SHP77 treated with DMSO at 0.1 percent for 48 hours (cell line): ENCODE results near the gene HDAC4.

Experiments used
- DNase-seq: peaks from one replicate; lab custom pipeline; 2025; lab: John Stamatoyannopoulos, UW

Gene HDAC4

DNA sequence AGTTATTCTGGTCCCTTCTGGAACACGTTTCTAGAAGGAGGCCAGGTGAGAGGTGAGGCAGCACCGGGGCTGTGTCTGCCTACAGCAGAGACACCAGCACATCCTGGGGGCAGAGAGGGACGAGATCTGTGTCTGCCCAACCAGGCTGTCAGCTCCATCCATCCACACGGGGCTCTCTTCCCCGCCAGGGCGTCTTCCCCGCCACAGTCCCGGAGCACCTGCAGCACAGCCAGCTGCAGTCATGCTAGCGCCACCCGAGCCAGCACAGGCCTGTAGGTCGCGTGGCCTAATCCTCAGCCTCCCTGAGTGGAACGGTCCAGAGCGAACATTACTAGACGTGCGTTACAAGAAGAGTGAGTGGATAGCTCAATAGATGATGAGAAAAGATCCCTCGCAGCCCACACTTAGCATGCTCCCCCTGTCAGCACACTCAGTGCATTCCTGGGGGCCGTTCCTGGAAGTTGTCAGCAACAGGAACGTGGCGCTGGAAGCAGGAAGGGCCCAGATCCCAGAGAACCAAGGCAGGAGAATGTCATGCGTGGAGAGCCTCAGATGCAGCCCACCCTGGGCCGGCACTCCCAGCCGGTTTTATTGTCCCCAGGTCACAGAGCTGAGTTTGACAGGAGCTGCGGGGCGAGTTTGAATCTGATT, 374.0 kb downstream of the HDAC4 start:
- no peak for DNase-seq

DNA sequence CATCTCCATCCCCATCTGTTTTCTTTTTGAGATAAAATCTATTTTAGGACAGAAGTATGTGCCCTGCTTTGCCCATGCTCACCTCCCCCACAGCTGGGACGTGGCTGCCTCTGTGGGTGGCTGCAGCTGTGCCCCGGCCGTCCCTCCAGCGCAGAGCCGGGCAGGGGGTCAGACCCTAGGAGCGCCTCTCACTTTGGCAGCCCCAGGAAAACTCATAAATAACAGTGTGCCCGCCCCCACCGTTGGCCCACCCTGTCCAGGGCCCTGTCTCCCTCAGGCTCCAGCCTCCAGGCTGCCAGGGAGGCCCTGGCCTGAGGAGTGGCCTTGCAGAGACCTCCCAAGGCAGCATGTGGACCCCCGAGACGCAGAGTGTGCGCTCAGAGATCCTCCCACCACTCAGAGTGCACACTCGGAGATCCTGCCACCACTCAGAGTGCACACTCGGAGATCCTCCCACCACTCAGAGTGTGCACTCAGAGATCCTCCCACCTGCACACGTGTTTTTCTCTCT, 374.8 kb downstream of the HDAC4 start:
- DNase-seq, result no peak

DNA sequence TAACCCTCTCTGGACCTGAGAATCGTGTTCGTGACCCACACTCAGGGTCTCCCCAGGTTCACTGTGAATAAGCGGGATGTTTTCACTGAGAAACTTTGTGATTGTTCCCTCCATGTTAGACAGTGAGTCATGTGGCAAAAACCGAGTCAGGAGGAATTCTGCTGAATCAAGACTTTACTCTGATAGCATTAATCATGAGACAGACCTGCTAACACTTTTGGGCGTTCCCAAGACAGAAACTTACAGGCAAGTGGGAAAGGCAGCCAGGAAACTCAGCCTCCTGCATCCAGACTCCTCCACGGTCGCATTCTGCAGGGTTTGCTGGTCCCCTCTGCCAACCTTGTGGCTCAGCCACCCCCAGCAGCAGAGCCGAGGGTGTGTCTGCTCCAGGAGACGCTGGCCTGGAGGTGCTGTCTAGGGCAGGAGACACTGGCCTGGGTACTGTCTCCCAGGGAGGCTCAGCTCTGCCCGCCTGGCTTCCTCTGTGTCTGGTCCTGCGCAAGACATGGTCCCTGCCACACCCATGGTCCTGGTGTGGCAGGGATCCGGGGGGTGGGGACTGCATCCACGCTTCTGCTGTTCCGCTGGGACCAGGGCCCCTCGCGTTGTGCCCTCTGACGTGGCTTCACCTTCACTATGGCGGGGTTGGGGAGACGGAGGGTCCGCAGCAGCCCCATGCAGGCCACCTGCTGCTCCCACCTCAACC, 375.6 kb downstream of the HDAC4 start:
- DNase-seq, result no peak

DNA sequence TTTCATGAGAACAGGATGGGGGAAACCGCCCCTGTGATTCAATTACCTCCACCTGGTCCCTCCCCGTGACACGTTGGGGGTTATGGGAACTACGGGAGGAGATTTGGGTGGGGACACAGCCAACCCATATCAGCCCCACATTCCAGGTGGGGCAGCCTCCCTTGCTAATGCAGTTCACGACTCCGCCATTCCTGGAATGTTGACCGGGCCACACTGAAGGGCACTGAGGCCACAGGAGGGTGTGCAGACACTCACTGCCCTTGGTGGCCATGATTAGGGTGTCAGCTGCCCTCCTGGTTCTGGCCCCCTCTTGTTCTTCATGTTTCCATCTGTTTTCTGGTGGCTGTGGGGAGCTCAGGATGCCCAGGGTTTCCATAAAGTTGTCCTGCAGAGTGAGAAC, 376.6 kb downstream of the HDAC4 start:
- no peak for DNase-seq

DNA sequence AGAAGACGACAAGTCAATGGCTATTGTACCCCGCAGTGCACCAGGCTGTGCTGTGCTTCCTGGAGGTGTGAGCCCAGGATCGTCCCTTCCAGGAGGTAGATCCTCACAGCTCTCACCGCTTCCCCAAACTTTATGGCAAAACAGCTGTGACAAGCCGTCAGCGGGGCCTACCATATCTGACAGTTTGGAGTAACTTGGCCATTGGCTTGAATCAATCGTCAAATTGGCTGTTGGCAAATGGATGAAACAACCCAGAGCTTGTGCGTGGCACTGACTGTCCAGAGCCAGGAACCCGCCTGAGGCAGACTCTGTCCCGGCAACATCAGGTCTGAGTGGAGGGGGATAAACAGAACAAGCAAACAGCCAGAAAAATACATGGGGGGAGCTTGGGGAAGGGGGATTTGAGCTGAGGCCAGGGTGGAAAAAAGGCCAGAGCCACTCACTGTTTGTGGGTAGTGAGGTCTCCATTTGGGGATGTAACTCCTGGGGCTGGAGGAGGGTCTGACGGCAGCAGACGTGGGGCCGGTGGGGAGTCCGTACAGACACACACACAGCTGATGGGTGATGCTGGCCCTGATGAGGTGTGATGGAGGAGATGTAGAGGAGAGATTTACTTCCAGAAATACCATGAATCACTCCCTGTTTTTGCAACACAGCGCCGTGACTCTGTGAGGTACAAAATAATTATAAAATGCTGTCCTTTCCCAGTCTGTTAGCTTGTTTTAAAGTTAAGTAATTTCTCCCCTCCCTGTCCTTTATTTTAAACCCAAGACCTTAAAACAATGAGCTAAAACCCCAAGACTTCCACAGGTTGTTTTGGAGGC, 378.2 kb downstream of the HDAC4 start:
- DNase-seq, result no peak

DNA sequence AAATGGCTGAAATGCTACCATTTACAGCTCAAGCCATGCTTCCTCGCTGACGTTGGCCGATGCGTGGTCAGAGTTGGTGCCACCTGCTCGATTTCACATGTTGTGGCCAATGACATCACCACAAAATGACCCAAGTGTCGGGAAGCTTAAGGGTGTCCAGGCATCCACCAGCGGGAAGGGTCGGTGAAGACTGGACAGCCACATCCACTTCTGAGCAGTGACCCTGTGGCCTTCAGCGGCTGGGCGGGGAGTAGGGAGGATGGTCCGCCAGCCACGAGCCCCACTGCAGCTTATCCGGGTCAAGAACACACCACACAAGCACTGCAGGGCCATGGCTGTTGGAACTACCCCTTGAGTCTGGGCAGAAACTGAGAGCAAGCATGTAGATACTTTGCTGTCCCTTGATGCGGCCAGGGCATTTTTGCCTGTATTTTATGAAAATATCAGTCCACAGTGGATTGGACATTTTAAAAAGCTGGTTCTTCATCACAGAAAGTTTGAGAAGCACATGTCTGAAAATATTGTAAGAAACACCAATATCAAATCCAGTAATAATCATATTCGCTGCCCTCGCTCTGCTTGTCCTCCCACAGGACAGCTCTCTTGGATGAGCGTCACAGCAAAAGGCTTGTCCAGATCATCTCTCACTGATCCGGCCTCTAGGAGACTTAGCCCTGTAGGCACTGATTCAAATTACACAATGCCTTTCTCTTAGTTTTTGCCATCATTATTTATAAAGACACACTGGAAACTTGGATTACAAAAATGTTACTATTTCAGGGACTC, 379.0 kb downstream of the HDAC4 start:
- no peak for DNase-seq

DNA sequence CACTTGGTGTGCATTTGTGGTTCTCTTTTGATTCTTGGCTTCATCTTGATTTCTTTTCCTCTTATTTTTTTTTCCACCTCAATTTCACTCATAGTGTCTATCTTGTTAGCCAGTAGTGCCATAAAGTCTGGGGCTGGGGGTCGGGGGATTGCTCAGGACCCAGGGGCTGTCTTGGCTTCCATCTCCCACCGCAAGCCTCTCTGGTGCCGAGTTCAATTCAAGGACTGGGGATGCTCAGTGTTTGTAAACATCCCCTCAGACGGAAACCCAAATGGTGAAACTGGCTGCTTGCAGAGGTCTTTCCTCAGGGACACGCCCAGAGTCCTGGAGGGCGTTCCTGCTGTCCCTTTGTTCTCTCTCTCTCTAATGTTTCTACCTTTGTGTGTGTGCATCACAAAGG, 379.6 kb downstream of the HDAC4 start:
- no peak for DNase-seq

DNA sequence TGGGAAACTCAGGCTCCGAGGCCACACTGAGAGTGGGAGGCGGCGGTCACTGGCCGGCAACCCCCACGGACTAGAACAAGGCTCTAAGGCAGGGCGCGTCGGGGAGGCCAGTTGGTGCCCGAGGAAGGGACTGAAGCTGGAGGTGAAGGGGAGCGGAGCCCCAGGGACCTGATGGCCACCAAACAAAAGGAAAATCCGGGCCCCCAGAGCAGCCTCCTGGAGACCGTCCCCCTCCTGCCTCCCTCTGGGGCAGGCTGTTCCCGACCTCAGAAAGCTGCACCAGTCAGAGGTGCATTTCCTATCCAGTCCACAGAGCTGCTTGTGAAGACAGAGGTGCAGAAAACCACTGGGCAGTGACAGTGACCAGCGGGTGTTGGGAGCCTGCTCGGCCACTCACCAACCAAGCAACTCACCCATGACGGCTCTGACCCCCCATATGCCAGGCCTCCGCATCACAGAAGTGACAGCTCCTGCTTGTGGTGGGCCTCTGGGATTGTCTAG, 380.2 kb downstream of the HDAC4 start:
- DNase-seq, result no peak

DNA sequence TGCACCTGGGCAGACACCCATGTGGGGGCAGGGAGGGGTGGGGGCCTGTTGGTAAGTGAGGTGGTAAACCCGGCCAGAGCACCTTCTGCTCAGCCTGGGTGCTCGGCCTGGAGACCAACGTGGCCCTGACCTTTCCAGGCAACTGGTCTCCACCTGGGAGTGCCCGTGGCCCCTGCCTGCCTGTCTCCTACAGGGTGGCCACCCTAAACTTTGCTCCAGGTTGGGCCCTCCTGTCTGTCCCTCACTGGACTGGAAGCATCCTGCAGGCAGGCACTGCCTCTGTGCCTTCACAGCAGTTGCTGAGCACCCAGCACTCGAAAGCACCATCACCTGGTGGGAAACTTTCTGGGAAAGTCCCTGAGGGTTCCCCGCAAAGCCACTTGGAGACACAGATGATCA, 381.6 kb downstream of the HDAC4 start:
- DNase-seq, result no peak

DNA sequence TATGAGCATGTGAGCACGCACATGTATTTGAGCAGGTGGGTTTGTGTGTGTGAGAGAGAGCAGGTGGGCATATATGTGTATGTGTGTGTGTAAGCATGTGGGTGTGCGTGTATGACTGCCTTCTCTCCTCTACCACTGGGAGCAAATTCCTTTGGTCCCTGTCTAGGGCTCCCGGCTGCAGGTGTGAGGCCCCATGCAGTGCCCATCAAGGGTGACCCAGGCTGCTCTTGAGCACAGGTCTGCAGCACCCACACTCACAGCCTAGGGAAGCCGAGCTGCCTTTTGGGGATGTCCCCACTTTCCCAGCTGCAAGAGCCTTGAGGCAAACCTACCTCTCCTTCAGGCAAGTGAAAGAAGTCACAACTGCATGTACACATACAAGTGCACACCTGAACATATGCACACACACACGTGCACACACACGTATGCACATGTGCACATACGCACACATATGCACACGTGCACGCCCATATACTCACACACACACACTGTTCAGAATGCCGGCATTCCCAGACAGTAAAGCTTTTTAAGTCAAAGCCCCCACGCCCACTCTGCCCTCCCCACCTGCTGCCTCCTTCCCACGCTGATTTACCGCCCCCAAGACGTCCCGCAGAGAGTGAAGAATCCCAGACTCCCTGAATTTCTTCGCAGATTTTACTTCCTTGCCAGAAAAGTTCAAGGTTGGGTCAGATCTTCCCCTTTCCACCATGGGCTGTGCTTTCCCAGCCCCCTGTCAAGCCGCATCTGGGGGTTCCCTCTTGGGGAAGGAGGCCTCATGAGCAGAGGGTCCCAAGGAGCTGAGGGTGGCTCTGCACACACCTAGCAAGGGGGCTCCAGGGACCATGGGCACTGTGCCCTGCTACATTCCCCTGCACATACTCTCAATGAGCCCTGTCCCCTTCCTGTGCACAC, 382.3 kb downstream of the HDAC4 start:
- DNase-seq, result no peak

DNA sequence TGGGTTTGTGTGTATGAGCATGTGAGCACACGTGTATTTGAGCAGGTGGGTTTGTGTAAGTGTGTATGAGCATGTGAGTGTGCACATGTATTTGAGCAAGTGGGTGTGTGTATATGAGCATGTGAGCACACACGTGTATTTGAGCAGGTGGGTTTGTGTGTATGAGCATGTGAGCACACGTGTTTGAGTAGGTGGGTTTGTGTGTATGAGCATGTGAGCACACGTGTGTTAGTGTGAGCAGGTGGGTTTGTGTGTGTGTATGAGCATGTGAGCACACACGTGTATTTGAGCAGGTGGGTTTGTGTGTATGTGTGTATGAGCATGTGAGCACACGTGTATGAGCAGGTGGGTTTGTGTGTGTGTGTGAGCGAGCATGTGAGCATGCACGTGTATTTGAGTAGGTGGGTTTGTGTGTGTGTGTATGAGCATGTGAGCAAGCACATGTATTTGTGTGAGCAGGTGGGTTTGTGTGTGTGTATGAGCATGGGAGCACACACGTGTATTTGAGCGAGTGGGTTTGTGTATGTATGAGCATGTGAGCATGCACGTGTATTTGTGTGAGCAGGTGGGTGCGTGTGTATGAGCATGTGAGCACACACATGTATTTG, 383.2 kb downstream of the HDAC4 start:
- DNase-seq, result no peak

DNA sequence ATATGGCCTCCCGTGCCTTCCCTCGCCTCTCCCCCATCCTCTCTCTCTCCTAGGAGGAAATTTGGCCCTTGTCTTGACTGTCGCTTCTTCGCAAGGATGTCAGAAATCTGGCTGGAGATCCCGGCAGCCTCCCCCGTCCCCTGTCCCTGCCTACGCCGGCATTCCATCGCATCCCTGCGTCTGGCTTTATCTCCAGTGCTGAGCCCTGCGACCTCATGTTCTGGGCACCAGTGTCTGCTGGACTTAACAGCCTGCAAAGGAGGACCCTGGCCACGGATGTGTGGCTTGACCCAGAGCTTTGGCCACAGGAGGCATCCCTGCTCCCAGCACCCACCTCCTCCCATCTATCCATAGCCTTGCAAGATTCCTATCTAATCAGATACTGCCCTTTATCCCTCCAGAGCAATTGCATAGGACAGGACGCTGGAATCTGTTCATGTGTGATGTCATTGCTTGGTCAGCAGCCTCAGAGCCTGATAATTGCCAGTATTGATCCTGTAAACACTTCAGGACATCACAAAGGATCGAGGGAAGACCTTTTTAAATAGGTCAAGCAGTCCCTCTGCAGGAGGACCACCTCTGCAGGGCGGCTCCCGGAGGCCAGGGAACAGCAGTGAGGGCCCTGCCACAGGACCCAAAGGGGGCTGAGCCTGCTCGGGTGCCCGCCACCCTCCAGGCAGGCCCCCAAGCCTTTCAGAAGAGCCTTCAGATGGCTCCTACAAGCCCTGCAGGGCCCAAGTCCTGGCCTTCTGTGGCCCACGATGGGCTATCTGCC, 384.7 kb downstream of the HDAC4 start:
- no peak for DNase-seq

DNA sequence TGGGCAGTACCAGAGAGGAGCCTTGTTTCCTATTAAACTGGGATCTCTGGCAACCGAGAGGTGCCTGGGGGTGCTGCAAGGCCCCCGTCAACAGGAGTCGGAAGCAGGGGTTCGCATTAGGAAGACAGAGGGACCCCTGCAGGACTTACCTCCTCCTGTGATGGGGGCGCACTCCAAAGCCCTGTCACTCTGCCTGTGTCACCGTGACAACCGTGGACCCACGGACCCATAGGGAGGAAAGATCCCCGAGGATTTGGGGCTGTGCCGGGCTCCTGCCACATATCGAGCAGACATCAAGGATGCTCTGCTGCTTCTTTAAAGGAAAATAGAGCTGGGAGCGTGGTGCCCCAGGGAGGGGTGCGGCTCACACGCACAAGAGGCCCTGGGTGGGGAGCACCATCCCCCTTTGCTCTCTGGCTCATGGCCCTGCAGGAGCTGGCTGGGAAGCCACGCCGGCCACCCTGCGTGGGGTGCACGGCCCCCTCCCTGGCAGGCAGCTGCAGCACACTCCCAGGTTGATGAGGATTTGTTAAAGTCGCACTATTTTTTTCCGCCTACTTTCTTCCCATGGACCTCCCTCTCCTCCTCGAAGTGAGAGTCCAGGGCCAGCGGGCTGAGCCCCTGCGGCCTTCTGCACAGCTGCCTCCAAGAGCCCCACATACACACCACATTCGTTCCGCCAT, 385.5 kb downstream of the HDAC4 start:
- no peak for DNase-seq

DNA sequence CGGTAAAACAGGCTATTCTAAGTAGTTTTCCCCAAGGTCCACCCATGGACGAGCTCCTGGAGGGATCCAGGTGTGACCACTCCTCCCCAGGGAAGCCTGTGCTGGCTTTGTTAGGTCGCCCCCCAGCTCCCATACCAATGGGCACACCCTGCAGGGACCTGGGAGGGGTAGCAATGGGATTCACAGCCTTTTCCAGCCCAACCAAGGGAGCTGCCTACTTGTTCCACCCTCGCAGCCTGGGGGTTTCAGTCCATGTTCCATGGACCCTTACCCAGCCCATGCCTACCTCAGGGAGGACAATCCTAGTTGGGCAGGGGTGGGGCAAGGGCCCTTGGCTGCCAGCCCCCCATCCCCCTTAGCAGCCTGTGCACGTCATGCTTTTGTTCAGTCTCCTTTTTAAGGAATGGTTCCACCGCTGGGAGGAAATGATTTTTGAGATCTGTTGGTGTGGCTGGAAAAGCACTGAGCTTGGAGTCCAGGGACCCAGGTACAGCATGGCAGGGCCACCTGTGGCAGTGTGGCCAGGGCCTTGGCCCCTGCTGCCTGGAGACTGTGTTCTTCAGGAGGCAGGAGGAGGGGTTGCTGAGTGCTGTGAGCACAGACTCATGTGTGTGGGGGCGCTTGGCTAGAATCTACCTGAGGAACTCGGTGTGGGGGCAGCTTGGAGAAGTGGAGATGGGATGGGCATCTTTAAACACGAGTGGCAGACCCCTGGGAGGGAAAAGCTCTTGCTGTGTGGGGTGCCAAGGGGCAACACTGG, 386.2 kb downstream of the HDAC4 start:
- DNase-seq, result no peak

DNA sequence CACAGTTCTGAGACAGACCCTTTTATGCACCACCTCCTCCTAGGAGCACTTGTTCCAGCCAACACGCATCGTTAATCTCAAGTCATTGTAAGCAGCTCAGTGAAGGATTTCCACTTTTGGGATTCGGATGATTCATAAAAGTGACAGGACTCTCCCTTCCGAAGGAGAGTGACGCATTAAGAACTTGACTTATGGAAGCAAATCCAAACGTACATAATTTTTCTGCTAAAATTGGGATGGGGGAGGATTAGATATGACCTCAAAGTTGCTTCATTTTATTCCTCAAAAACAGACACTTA, 387.2 kb downstream of the HDAC4 start:
- DNase-seq, result no peak

DNA sequence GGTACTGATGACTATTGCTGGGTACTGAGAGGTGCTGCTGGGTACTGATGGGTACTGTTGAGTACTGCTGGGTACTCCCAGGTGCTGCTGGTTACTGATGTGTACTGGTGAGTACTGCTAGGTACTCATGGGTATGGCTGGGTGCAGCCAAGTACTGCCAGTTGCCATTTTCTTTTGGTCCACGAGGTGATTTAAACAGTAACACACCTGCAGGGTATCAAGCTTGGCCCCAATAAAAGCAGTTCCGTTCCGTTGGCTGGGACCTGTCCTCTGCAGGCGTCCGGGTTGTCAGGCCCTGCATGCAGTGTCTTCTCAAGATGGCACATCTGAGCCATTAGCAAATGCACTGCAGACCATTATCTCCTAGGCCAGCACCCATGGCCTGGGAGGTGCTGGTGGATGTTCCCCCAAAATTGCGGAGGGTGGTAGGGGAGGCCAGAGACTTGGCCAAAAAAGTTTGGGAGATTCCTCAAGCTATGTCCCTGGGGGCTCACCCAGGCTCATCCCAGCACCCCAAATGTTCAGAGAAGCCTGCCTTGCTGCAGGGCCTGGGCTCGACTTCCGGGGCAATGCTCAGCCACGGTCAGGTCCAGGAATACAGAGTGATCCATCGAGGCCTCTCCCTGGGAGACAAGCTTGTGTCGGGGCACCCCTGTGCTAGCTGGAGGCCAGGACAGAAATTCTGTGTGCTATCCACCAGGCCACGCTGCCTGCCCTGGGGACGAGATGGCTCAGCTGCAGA, 387.7 kb downstream of the HDAC4 start:
- DNase-seq, result no peak

DNA sequence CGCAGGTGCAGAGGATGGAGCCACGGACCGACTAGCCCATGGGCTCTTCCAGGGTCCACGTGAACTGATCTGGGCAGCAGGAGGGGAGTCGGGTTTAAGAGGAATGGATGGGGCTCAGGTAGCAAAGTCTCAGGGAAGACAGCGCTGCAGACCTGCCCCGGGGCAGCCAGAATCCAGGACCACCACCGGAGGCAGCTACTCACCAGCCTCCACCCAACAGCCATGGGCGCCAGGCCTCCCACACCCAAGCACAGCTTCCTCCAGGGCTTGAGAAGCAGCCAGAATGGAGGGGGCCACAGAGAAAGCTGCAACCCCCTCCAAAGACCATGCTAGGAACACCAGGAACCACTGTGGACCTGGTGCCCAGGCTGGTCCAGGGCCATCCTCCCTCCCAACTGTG, 388.6 kb downstream of the HDAC4 start:
- DNase-seq, result no peak

DNA sequence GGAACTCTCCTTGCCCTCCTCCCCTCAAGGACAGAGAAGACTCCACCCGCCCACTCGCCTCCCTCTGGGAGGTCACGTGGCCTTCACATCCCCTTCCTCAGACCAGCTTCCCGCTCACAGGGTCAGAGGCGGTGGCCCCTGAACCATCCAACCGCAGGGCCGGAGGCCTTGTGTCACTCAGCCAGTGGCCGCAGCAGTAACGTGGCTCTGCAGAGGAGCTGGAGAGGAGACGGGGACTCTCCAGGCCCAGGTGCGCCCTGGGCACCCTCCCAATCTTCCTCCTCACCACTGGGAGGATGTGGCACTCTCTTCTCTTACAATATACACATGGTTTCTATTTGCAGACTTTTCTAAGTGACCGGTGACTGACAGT, 391.2 kb downstream of the HDAC4 start:
- no peak for DNase-seq
